SK-N-SH (cell line): Measurements from ENCODE around the gene CCDC80. TPM values are rescaled to one million over a fixed set of nuclear protein-coding genes. Genes with fewer than 3 reads are reported as not detected.
A peak's percentile ranks its signal among the peaks of the same experiment; 100 is the strongest.

Experiments
- CTCF ChIA-PET: fragments of 300-600, 350-600 bp; formaldehyde crosslinking; extraction: SDS; loops from one replicate; lab custom pipeline; 2021; lab: Yijun Ruan, JAX
- POLR2A ChIA-PET: fragments of 350-600 bp; sonication (Branson Sonifier 250); formaldehyde crosslinking; extraction: SDS; loops from one replicate; lab custom pipeline; 2020; ENCODE audit warnings: antibody characterized with exemption, inconsistent platforms; lab: Yijun Ruan, JAX
- DNase-seq: peaks from one replicate; pipeline ENCODE4 v3.0.0; 2012
- H2AFZ ChIP-seq: fragments of 200-600 bp; sonication (generic); 2 replicates; pipeline ENCODE4 v1.8.1; 2016; ENCODE audit warnings: antibody characterized with exemption, mild to moderate bottlenecking, low read depth
- H3F3A ChIP-seq: fragments of 200-600 bp; sonication (generic); replicated peaks from 2 replicates; pipeline ENCODE3; 2016; ENCODE audit warnings: antibody characterized with exemption, mild to moderate bottlenecking; ENCODE audit not compliant: insufficient read depth
- H3K27ac ChIP-seq, 2 experiments: fragments of 200-500 bp in 1 of 2; fragments of 200-600 bp in 1 of 2; sonication (Bioruptor generic) in 1 of 2; sonication (generic), shearing (Covaris generic) in 1 of 2; 2 replicates each; pipeline versions ENCODE4 v1.5.1 to v1.6.1; 2014 to 2016; ENCODE audit warnings: low read depth in 2 of 2, inconsistent platforms in 1 of 2, low read length in 1 of 2, mild to moderate bottlenecking in 1 of 2, mixed read lengths in 1 of 2
- H3K27me3 ChIP-seq: fragments of 200-600 bp; sonication (generic), shearing (Covaris generic); 2 replicates; pipeline ENCODE4 v1.6.1; 2016; ENCODE audit warnings: mixed run types; ENCODE audit not compliant: insufficient read depth
- H3K36me3 ChIP-seq, 2 experiments: fragments of 200-500 bp in 1 of 2; fragments of 200-600 bp in 1 of 2; sonication (Bioruptor generic) in 1 of 2; sonication (generic) in 1 of 2; replicated peaks in 1 of 2; 2 replicates each; pipeline versions ENCODE3 to v1.5.1; 2014 to 2016; ENCODE audit warnings: low read length in 1 of 2, mild to moderate bottlenecking in 1 of 2; ENCODE audit not compliant: insufficient read depth in 2 of 2, control insufficient read depth in 1 of 2
- H3K4me1 ChIP-seq, 2 experiments: fragments of 200-500 bp in 1 of 2; fragments of 200-600 bp in 1 of 2; sonication (Bioruptor generic) in 1 of 2; sonication (generic), shearing (Covaris generic) in 1 of 2; 2 replicates each; pipeline versions ENCODE4 v1.5.1 to v1.6.1; 2014 to 2016; ENCODE audit warnings: low read depth in 1 of 2, low read length in 1 of 2, mixed run types in 1 of 2; ENCODE audit not compliant: insufficient read depth in 2 of 2, control insufficient read depth in 1 of 2
- H3K4me2 ChIP-seq: fragments of 200-600 bp; sonication (generic), shearing (Covaris generic); 2 replicates; pipeline ENCODE4 v1.6.1; 2017; ENCODE audit warnings: mixed run types
- H3K4me3 ChIP-seq, 2 experiments: fragments of 200-500 bp in 1 of 2; fragments of 200-600 bp in 1 of 2; sonication (Bioruptor generic) in 1 of 2; sonication (generic), shearing (Covaris generic) in 1 of 2; 2 replicates each; pipeline versions ENCODE4 v1.5.1 to v1.8.1; 2014 to 2016; ENCODE audit warnings: low read depth in 2 of 2, inconsistent platforms in 1 of 2, low read length in 1 of 2, mild to moderate bottlenecking in 1 of 2, mixed read lengths in 1 of 2, moderate library complexity in 1 of 2
- H3K79me2 ChIP-seq: fragments of 200-600 bp; sonication (generic); 2 replicates; pipeline ENCODE4 v1.8.1; 2017; ENCODE audit warnings: mild to moderate bottlenecking; ENCODE audit not compliant: insufficient read depth
- H3K9ac ChIP-seq: fragments of 200-600 bp; sonication (generic); 2 replicates; pipeline ENCODE4 v1.6.1; 2017; ENCODE audit warnings: mixed run types
- H3K9me2 ChIP-seq: fragments of 200-600 bp; sonication (generic); 2 replicates; pipeline ENCODE4 v1.6.1; 2017; ENCODE audit warnings: mixed run types
- H3K9me3 ChIP-seq: fragments of 200-600 bp; sonication (generic); 2 replicates; pipeline ENCODE4 v1.6.1; 2017; ENCODE audit warnings: mixed run types, mild to moderate bottlenecking, moderate library complexity
- H4K20me1 ChIP-seq: fragments of 200-600 bp; sonication (generic); 2 replicates; pipeline ENCODE4 v1.6.1; 2017; ENCODE audit warnings: mild to moderate bottlenecking, mixed run types; ENCODE audit not compliant: insufficient read depth
- FOSL2 ChIP-seq: IDR thresholded peaks from 2 replicates; pipeline ENCODE4 v1.4.0; 2012; ENCODE audit warnings: low read depth, mild to moderate bottlenecking, moderate library complexity, borderline replicate concordance
- GABPA ChIP-seq: IDR thresholded peaks from 2 replicates; pipeline ENCODE4 v1.4.0; 2012; ENCODE audit warnings: low read depth, mild to moderate bottlenecking
- GATA2 ChIP-seq: sonication (generic); formaldehyde crosslinking; IDR thresholded peaks from 2 replicates; pipeline ENCODE4 v1.5.0; 2020; ENCODE audit warnings: mild to moderate bottlenecking, missing genetic modification reagents
- JUND ChIP-seq: IDR thresholded peaks from 2 replicates; pipeline ENCODE4 v1.4.0; 2012
- NFIC ChIP-seq: IDR thresholded peaks from 2 replicates; pipeline ENCODE4 v1.4.0; 2012; ENCODE audit warnings: borderline replicate concordance
- RAD21 ChIP-seq: IDR thresholded peaks from 2 replicates; pipeline ENCODE4 v1.6.1; 2012; ENCODE audit warnings: mild to moderate bottlenecking, low read length
- REST ChIP-seq: IDR thresholded peaks from 2 replicates; pipeline ENCODE4 v1.6.1; 2012; ENCODE audit warnings: mild to moderate bottlenecking, low read depth, low read length, moderate library complexity
- RFX5 ChIP-seq: IDR thresholded peaks from 2 replicates; pipeline ENCODE4 v1.6.1; 2012; ENCODE audit warnings: mild to moderate bottlenecking, improper control_type of control experiment, low read length
- SIN3A ChIP-seq: IDR thresholded peaks from 2 replicates; pipeline ENCODE4 v1.6.1; 2012; ENCODE audit warnings: low read depth, mild to moderate bottlenecking, low read length, moderate library complexity, borderline replicate concordance
- SMC3 ChIP-seq: IDR thresholded peaks from 2 replicates; pipeline ENCODE4 v1.6.1; 2012; ENCODE audit warnings: low read depth, low read length, improper control_type of control experiment
- TCF12 ChIP-seq: IDR thresholded peaks from 2 replicates; pipeline ENCODE4 v1.4.0; 2012
- TEAD4 ChIP-seq: IDR thresholded peaks from 2 replicates; pipeline ENCODE4 v1.4.0; 2012; ENCODE audit warnings: mild to moderate bottlenecking, borderline replicate concordance; ENCODE audit not compliant: insufficient read depth
- USF1 ChIP-seq: IDR thresholded peaks from 2 replicates; pipeline ENCODE4 v1.4.0; 2012; ENCODE audit warnings: low read depth, borderline replicate concordance
- YY1 ChIP-seq: IDR thresholded peaks from 2 replicates; pipeline ENCODE4 v1.4.0; 2012; ENCODE audit warnings: low read depth, mild to moderate bottlenecking
- whole genome bisulfite sequencing: methylation state at CpG from one replicate; pipeline ENCODE4 v1.1.6; 2017; ENCODE audit warnings: low lambda C conversion rate; 5-methylcytosine and 5-hydroxymethylcytosine counted together
- polyA plus RNA-seq, 3 experiments: library from polyadenylated mRNA; depleted of rRNA; stranded (reverse); fragments of >200 nt; gene quantifications; 2 replicates each; pipeline ENCODE4 v1.2.3, GENCODE V29; 2012
- TF ChIP-seq, protein P1 (sequence below): IDR thresholded peaks from 2 replicates; pipeline ENCODE4; 2012
- TF ChIP-seq, protein P2 (sequence below): fragments of 150-350 bp; IDR thresholded peaks from 2 replicates; pipeline ENCODE4 v1.6.1; 2016; ENCODE audit warnings: mild to moderate bottlenecking, low read depth, low read length
- TF ChIP-seq, protein P3 (sequence below): IDR thresholded peaks from 2 replicates; pipeline ENCODE4 v1.4.0; 2012; ENCODE audit warnings: low read depth

CCDC80 gene
- polyA plus RNA-seq, 1 of the 3 experiments (the other 2 are of a cell fraction): 83.4 TPM

DNA sequence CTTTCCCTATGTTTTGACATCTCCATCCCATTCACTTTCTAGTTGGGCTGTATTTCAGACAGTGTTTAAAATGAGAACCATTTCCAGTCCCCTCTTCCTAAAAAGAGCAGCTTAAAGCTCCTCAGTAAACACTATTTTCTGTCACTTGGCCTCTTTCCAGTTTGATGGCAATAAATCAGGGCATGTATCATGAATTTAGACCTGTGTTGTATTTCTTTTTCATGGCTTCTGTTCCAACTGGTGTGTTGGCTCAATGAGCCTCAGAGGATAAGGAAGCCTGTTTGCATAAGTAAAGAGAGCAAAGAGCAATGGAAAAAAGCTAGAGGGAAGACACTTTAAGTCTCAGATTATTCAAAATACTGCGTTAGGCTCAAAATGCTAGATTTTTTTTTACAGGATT, 7.2 kb downstream of the CCDC80 start:
- Histone ChIP-seq H3K4me3 (peak overlapping the region in 1 of 2 experiments; percentile 77; a peak in 1 of 4 replicates), H3K9me2 (no peaks in the 10 kb centered on the region), H3K4me2 (peak overlapping the region; percentile 82), H3K9ac (peak overlapping the region; percentile 4; the same call in 1 of the 2 replicates), H3K36me3 (peaks cover 14 to 30% of the 10 kb centered on the region in 2 experiments), H3K27me3 (no peaks in the 10 kb centered on the region), H3K4me1 (peaks cover 24 to 56% of the 10 kb centered on the region in 2 experiments; a peak in 3 of 4 replicates), H4K20me1 (peaks cover 16% of the 10 kb centered on the region), H3K79me2 (peaks cover 93% of the 10 kb centered on the region), H3K9me3 (no peaks in the 10 kb centered on the region), H2AFZ (no peak overlapping the region), H3F3A (peaks cover 34% of the 10 kb centered on the region), H3K27ac (peak overlapping the region; percentile 92 to 96)
- TF ChIP-seq RFX5 (no peak), TCF12 (peak; percentile 20; the same call in 1 of the 2 replicates), NFIC (peak; percentile 38; the same call in 1 of the 2 replicates)
- TF ChIP-seq, protein P1, sequence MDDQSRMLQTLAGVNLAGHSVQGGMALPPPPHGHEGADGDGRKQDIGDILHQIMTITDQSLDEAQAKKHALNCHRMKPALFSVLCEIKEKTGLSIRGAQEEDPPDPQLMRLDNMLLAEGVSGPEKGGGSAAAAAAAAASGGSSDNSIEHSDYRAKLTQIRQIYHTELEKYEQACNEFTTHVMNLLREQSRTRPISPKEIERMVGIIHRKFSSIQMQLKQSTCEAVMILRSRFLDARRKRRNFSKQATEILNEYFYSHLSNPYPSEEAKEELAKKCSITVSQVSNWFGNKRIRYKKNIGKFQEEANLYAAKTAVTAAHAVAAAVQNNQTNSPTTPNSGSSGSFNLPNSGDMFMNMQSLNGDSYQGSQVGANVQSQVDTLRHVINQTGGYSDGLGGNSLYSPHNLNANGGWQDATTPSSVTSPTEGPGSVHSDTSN: peak; percentile 54
- ChIA-PET POLR2A (interaction anchor here (1.6 kb wide), 1 partner anchor 72 kb away, joined by 5 read pairs; the partner anchor contains the start of genes ATG3 and SLC35A5), CTCF (interaction anchor here (2.1 to 4.8 kb wide), 2 partner anchors 9 to 51 kb away, joined by 9 to 31 read pairs; no protein-coding TSS in a partner anchor)
- 88% methylated on average over 1 of the region's 1 CpG for WGBS
- no peak for DNase-seq

DNA sequence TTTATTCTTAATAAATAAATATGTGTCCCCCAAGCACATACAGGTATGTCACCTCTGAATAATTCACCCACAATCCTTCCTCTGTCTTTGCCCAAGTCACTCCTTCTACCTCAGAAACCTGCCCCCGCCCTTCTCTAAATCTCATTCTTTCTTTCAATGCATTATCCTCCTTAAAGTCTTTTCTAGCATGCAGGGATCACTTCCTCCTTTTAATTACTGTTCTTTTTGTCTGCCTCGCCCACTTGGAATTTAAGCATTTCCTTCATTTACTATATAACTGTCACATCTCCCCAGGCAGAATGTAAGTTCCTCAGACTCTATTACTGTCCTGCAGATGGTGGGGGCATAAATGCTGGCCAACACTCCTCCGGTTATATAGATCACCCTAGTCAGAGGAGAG, 7.8 kb downstream of the CCDC80 start:
- peak overlapping the region in 1 of 2 experiments; percentile 41; a peak in 1 of 4 replicates for H3K4me3 ChIP-seq
- peak overlapping the region; percentile 92 to 96; a peak in 2 of 4 replicates for H3K27ac ChIP-seq
- H3K4me2 ChIP-seq: peak overlapping the region; percentile 82
- H3K9ac ChIP-seq: peak overlapping the region; percentile 4; the same call in 1 of the 2 replicates
- no peaks in the 10 kb centered on the region for H3K27me3 ChIP-seq
- POLR2A ChIA-PET: no interaction called here
- H3F3A ChIP-seq: peaks cover 34% of the 10 kb centered on the region
- no peaks in the 10 kb centered on the region for H3K9me3 ChIP-seq
- peaks cover 16% of the 10 kb centered on the region for H4K20me1 ChIP-seq
- TF ChIP-seq, protein P2, sequence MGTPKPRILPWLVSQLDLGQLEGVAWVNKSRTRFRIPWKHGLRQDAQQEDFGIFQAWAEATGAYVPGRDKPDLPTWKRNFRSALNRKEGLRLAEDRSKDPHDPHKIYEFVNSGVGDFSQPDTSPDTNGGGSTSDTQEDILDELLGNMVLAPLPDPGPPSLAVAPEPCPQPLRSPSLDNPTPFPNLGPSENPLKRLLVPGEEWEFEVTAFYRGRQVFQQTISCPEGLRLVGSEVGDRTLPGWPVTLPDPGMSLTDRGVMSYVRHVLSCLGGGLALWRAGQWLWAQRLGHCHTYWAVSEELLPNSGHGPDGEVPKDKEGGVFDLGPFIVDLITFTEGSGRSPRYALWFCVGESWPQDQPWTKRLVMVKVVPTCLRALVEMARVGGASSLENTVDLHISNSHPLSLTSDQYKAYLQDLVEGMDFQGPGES: no peak
- TF ChIP-seq REST (no peak), JUND (no peak), TEAD4 (no peak), RFX5 (no peak), USF1 (no peak), FOSL2 (no peak), SIN3A (no peak), GATA2 (CRISPR knock-in tag) (no peak), GABPA (no peak), NFIC (no peak), RAD21 (no peak), SMC3 (no peak), YY1 (no peak)
- TF ChIP-seq, protein P1: no peak
- TF ChIP-seq, protein P3, sequence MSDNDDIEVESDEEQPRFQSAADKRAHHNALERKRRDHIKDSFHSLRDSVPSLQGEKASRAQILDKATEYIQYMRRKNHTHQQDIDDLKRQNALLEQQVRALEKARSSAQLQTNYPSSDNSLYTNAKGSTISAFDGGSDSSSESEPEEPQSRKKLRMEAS: no peak
- TF ChIP-seq, all 33 proteins: peak for 0
- H3K4me1 ChIP-seq: peaks cover 24 to 56% of the 10 kb centered on the region in 2 experiments; a peak in 3 of 4 replicates
- CTCF ChIA-PET: interaction anchor here (2.1 to 4.8 kb wide), 2 partner anchors 10 to 51 kb away, joined by 9 to 31 read pairs; no protein-coding TSS in a partner anchor
- 50% methylated on average over 3 of the region's 3 CpGs for WGBS
- H2AFZ ChIP-seq: no peak overlapping the region
- DNase-seq: no peak
- peaks cover 19 to 35% of the 10 kb centered on the region in 2 experiments for H3K36me3 ChIP-seq
- peaks cover 93% of the 10 kb centered on the region for H3K79me2 ChIP-seq
- H3K9me2 ChIP-seq: no peaks in the 10 kb centered on the region
